HG03103 (cell line): ENCODE data around the gene UPK3BL1.
"Not testable (repeated sequence)": the region's sequence is repeated elsewhere in the genome, so short reads cannot be mapped to it uniquely, and the experiment has no call there.

Source experiments
- ATAC-seq: cut with Tn5 transposase; IDR thresholded peaks from one replicate; pipeline ENCODE4 v1.9.1; 2021; ENCODE audit warnings: low read depth; ENCODE audit not compliant: unreplicated experiment

UPK3BL1 gene

GRCh38 chr7:102589857-102590256, 52.7 kb downstream of the UPK3BL1 start:
- ATAC-seq, result not testable (repeated sequence)
